MM.1S (cell line): ENCODE results near the gene SENP8.

Experiments
- DNase-seq: peaks from one replicate; pipeline ENCODE4 v3.0.0-alpha.2; 2015
- H2AFZ ChIP-seq: fragments of 300-600 bp; sonication (generic); 2 replicates; pipeline ENCODE4 v1.6.0; 2016; ENCODE audit warnings: antibody characterized with exemption, low read length
- H3F3A ChIP-seq: fragments of 300-600 bp; sonication (generic); 2 replicates; pipeline ENCODE4 v1.6.1; 2016; ENCODE audit warnings: mild to moderate bottlenecking, antibody characterized with exemption, low read length, moderate library complexity, mixed read lengths; ENCODE audit not compliant: insufficient read depth
- H3K27ac ChIP-seq: fragments of 300-600 bp; sonication (generic); 2 replicates; pipeline ENCODE4 v1.5.1; 2016; ENCODE audit warnings: mild to moderate bottlenecking, low read length
- H3K27me3 ChIP-seq: fragments of 300-600 bp; sonication (generic); replicated peaks from 2 replicates; pipeline ENCODE4 v1.6.0; 2016; ENCODE audit warnings: low read length; ENCODE audit not compliant: insufficient read depth
- H3K36me3 ChIP-seq: fragments of 300-600 bp; sonication (generic); replicated peaks from 2 replicates; pipeline ENCODE4 v1.6.1; 2016; ENCODE audit warnings: mild to moderate bottlenecking, low read length, mixed read lengths; ENCODE audit not compliant: insufficient read depth
- H3K4me1 ChIP-seq: fragments of 300-600 bp; sonication (generic); 2 replicates; pipeline ENCODE4 v1.6.1; 2016; ENCODE audit warnings: low read length, mixed read lengths
- H3K4me2 ChIP-seq: fragments of 300-600 bp; sonication (generic); 2 replicates; pipeline ENCODE4 v1.6.0; 2016; ENCODE audit warnings: low read depth, low read length
- H3K4me3 ChIP-seq: fragments of 300-600 bp; sonication (generic); 2 replicates; pipeline ENCODE4 v1.5.1; 2016; ENCODE audit warnings: low read length, mixed read lengths
- H3K79me2 ChIP-seq: fragments of 300-600 bp; sonication (generic); 2 replicates; pipeline ENCODE4 v1.6.1; 2016; ENCODE audit warnings: mixed run types, low read length, mixed read lengths
- H3K9ac ChIP-seq: fragments of 300-600 bp; sonication (generic); 2 replicates; pipeline ENCODE4 v1.6.1; 2016; ENCODE audit warnings: low read length, mixed read lengths
- H3K9me2 ChIP-seq: fragments of 300-600 bp; sonication (generic); replicated peaks from 2 replicates; pipeline ENCODE4 v1.6.1; 2016; ENCODE audit warnings: mild to moderate bottlenecking, low read length, mixed read lengths; ENCODE audit not compliant: insufficient read depth
- H3K9me3 ChIP-seq: fragments of 300-600 bp; sonication (generic); replicated peaks from 2 replicates; pipeline ENCODE4 v1.6.1; 2016; ENCODE audit warnings: mild to moderate bottlenecking, low read length, mixed read lengths; ENCODE audit not compliant: insufficient read depth
- H4K20me1 ChIP-seq: fragments of 300-600 bp; sonication (generic); 2 replicates; pipeline ENCODE4 v1.6.1; 2016; ENCODE audit warnings: mild to moderate bottlenecking, low read length, moderate library complexity, mixed read lengths; ENCODE audit not compliant: insufficient read depth
- EZH2 ChIP-seq: fragments of 300-600 bp; sonication (generic); optimal IDR thresholded peaks from 2 replicates; pipeline ENCODE3; 2017; ENCODE audit warnings: low read depth, mild to moderate bottlenecking, antibody characterized with exemption, low read length, mixed read lengths
- EZH2phosphoT487 ChIP-seq: fragments of 300-600 bp; sonication (generic); IDR thresholded peaks from 2 replicates; pipeline ENCODE4 v1.6.1; 2018; ENCODE audit warnings: antibody characterized with exemption, low read length
- TF ChIP-seq, protein P1 (sequence below): fragments of 300-600 bp; sonication (generic); IDR thresholded peaks from 2 replicates; pipeline ENCODE4 v1.5.1; 2016; ENCODE audit warnings: antibody characterized with exemption, low read length, mixed read lengths

The SENP8 gene

DNA sequence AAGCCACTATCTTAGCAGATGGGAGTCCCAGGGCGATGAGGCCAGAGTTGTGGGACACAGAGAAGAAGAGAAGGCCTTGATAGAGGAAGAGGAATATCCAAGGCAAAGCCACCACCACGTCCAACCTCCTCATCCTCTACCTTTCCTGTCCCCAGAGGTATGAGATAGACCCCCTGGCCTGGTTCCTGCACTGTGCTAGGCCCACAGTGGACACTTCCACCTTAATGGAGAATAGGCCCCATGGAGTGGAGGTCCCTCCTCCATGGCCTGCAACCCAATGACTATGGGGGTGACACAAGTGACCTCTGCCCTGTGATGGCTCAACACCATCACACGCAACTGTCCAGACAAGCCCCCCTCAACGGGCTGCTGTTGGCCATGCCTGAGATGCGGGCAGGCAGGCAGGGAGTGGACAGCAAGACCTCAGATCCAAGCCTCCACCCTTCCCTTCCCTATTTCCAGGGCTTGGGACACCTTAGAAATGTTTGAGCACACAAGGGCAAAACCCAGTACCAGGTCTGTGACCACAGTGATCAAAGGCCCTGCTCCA lies 42.6 kb downstream of the SENP8 start:
- Histone ChIP-seq H3K27me3 (no peaks in the 10 kb centered on the region), H3K27ac (no peak overlapping the region), H3K9me2 (no peaks in the 10 kb centered on the region), H3K9ac (no peak overlapping the region), H3K9me3 (no peaks in the 10 kb centered on the region), H3F3A (no peaks in the 10 kb centered on the region), H3K4me1 (no peaks in the 10 kb centered on the region), H3K36me3 (no peaks in the 10 kb centered on the region), H3K4me2 (no peak overlapping the region), H4K20me1 (no peaks in the 10 kb centered on the region), H2AFZ (no peak overlapping the region), H3K4me3 (no peak overlapping the region), H3K79me2 (no peaks in the 10 kb centered on the region)
- TF ChIP-seq EZH2phosphoT487 (no peak), EZH2 (no peak)
- TF ChIP-seq, protein P1, sequence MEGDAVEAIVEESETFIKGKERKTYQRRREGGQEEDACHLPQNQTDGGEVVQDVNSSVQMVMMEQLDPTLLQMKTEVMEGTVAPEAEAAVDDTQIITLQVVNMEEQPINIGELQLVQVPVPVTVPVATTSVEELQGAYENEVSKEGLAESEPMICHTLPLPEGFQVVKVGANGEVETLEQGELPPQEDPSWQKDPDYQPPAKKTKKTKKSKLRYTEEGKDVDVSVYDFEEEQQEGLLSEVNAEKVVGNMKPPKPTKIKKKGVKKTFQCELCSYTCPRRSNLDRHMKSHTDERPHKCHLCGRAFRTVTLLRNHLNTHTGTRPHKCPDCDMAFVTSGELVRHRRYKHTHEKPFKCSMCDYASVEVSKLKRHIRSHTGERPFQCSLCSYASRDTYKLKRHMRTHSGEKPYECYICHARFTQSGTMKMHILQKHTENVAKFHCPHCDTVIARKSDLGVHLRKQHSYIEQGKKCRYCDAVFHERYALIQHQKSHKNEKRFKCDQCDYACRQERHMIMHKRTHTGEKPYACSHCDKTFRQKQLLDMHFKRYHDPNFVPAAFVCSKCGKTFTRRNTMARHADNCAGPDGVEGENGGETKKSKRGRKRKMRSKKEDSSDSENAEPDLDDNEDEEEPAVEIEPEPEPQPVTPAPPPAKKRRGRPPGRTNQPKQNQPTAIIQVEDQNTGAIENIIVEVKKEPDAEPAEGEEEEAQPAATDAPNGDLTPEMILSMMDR, result no peak
- no peak for DNase-seq

DNA sequence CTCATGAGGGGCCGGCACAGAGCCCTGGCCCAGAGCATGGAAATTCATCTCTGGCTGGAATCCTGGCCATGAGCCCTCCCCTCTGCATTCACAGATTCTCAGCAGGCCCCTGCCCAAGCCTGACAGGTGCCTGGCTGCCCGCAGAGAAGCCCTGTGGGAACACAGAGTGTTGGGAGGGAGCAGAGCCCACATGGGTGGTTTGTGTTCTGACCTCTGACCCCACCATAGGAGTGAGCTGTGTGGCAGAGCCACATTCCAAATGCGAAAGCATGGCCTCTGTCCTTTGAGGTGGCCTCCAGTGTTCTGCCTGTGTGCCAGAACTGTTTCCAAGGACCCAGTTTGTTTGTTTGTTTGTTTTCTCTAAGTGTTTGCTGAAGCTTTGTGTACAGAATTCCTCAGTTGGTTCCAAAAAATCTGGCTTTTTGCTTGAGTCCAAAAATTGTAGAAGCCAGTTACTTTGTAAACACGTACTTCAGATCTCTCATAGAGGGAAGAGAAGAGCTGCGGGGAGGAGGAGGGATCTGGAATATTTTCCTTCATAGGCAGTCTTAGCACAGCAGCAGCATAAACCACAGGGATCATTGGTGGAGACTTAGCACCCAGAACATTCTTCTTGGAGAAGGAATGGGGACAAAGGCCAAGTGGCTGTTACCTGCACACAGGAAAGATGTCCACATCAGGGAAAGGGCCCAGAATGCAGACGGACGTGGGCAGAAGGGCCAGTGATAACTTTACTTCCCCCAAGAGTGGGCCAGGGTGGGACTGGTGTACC lies 43.3 kb downstream of the SENP8 start:
- Histone ChIP-seq H3K36me3 (no peaks in the 10 kb centered on the region), H2AFZ (no peak overlapping the region), H3K9me3 (no peaks in the 10 kb centered on the region), H3K27ac (no peak overlapping the region), H3K4me1 (no peaks in the 10 kb centered on the region), H3K4me2 (no peak overlapping the region), H4K20me1 (no peaks in the 10 kb centered on the region), H3K27me3 (no peaks in the 10 kb centered on the region), H3K9me2 (no peaks in the 10 kb centered on the region), H3K4me3 (no peak overlapping the region), H3K9ac (no peak overlapping the region), H3K79me2 (no peaks in the 10 kb centered on the region), H3F3A (no peaks in the 10 kb centered on the region)
- no peak for DNase-seq
- no peak for TF ChIP-seq EZH2phosphoT487
- no peak for TF ChIP-seq EZH2
- TF ChIP-seq, protein P1, result no peak

DNA sequence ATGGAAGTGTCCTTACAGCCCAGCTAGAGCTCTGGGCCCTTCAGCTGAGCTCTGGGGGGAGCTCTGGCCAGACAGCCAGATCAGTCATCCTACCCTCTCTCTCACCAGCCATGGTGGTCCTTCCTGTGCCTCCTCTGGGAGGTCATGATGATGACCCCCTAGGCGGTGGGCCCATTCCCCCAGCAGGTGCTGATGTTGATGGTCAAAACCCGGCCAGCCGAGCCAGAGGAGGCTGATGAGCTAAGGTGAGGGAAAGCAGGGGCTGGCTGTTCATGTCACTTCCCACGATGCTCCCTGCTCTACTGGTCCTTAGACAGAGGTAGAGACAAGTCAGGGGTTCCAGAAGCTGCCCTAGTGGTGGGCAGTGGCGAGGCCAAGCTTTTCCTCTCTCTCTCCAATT lies 44.4 kb downstream of the SENP8 start:
- Histone ChIP-seq H3K27me3 (no peaks in the 10 kb centered on the region), H3K36me3 (no peaks in the 10 kb centered on the region), H3K9ac (no peak overlapping the region), H3K4me1 (no peaks in the 10 kb centered on the region), H3K27ac (no peak overlapping the region), H3K4me2 (no peak overlapping the region), H2AFZ (no peak overlapping the region), H3K9me3 (no peaks in the 10 kb centered on the region), H3K4me3 (no peak overlapping the region), H3K9me2 (no peaks in the 10 kb centered on the region), H3F3A (no peaks in the 10 kb centered on the region), H3K79me2 (no peaks in the 10 kb centered on the region), H4K20me1 (no peaks in the 10 kb centered on the region)
- no peak for DNase-seq
- TF ChIP-seq, protein P1, result no peak
- TF ChIP-seq EZH2, result no peak
- no peak for TF ChIP-seq EZH2phosphoT487
